T-helper 17 cell (primary cell): ENCODE measurements around the gene GMFB. TPM values are rescaled to one million over a fixed set of nuclear protein-coding genes. Genes with fewer than 3 reads are reported as not detected.
"Not testable (repeated sequence)": the region's sequence is repeated elsewhere in the genome, so short reads cannot be mapped to it uniquely, and the experiment has no call there.

Experiments
- ATAC-seq: fragments of 150-1000 bp; cut with Tn5 transposase; 2 replicates; pipeline ENCODE4 v1.10.0; 2021; ENCODE audit warnings: mild to moderate bottlenecking, moderate library complexity
- DNase-seq, 3 donors: peaks; one replicate each; pipeline versions ENCODE4 v3.0.0 to v3.0.0-alpha.2; 2020 to 2021
- H3K9me3 ChIP-seq: one replicate; pipeline ENCODE4 v1.7.0; 2013; ENCODE audit warnings: low read length, mild to moderate bottlenecking; ENCODE audit not compliant: control insufficient read depth, poor library complexity, severe bottlenecking
- H3K27ac Mint-ChIP-seq: one replicate; pipeline ENCODE4 v1.8.0; 2022; ENCODE audit warnings: mild to moderate bottlenecking, moderate library complexity, mixed read lengths
- H3K27me3 Mint-ChIP-seq: one replicate; pipeline ENCODE4 v1.8.0; 2022; ENCODE audit warnings: mixed read lengths
- H3K36me3 Mint-ChIP-seq: one replicate; pipeline ENCODE4 v1.8.0; 2022; ENCODE audit warnings: low read depth, mixed read lengths
- H3K4me1 Mint-ChIP-seq: one replicate; pipeline ENCODE4 v1.8.0; 2022; ENCODE audit warnings: mild to moderate bottlenecking, mixed read lengths
- H3K4me3 Mint-ChIP-seq: one replicate; pipeline ENCODE4 v1.8.0; 2022; ENCODE audit warnings: mild to moderate bottlenecking, moderate library complexity, mixed read lengths
- total RNA-seq, 4 donors: library from RNA in 2 of 4; stranded (reverse) in 2 of 4; gene quantifications; one replicate each; pipeline ENCODE4 v1.2.3 and lab custom pipeline; 2022 to 2026

GMFB gene
- total RNA-seq, 2 donors from 2014 or later, result 25.4 to 42.5 TPM

DNA sequence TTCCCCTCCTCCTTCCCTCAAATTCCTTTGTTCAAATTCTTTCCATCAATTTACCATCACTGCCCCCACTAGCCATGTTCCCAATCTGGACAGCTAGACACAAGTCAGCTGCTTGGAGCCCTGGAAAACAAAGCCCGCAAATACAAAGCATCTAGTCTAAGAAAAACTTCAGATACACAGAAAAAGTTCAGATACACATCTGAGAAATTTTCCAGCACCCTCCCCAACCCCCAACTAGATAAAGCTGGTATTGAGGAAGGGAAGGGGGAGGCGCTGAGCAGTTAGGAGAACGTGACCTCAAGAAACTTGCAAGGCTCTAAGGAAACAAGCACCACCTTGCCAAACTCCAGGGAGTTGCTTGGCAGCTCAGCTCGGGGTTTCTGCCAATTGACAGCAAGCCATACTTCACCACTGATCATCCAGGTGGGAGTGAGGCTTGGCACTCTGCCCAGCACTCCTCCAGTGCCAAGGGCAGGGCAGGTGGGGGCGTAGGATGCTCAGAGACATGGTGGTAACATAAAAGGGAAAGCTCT, 42.6 kb downstream of the GMFB start:
- ATAC-seq (no peak), DNase-seq (no peak)
- H3K4me3 Mint-ChIP-seq, result no peak overlapping the region
- H3K4me1 Mint-ChIP-seq, result peaks cover 9% of the 10 kb centered on the region
- H3K9me3 ChIP-seq, result no peaks in the 10 kb centered on the region
- H3K36me3 Mint-ChIP-seq, result peaks cover 2% of the 10 kb centered on the region
- peaks cover 32% of the 10 kb centered on the region for H3K27me3 Mint-ChIP-seq
- no peak overlapping the region for H3K27ac Mint-ChIP-seq

DNA sequence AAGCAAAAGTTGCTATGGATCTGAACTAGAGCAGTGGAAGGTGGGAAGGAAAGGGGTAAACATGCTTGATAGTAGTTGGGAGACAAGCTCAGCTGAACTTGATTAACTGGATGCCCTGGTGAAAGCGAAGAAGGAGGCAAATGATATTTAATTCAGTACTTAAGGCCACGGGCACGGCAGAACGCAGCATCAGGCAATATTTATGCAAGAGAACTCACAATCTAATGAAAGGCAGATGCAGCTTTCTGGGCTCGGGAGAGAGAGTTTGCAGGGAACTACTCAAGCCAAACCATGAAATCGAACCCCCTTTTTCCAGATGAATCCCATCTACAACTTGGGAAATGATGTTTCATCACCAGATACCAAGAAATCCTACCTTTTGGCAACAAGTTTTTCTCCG, 44.1 kb downstream of the GMFB start:
- ATAC-seq (no peak), DNase-seq (no peak)
- Mint-ChIP-seq H3K4me3 (no peak overlapping the region), H3K27ac (no peak overlapping the region), H3K27me3 (peaks cover 24% of the 10 kb centered on the region), H3K4me1 (peaks cover 16% of the 10 kb centered on the region), H3K36me3 (peaks cover 2% of the 10 kb centered on the region)
- no peaks in the 10 kb centered on the region for H3K9me3 ChIP-seq

DNA sequence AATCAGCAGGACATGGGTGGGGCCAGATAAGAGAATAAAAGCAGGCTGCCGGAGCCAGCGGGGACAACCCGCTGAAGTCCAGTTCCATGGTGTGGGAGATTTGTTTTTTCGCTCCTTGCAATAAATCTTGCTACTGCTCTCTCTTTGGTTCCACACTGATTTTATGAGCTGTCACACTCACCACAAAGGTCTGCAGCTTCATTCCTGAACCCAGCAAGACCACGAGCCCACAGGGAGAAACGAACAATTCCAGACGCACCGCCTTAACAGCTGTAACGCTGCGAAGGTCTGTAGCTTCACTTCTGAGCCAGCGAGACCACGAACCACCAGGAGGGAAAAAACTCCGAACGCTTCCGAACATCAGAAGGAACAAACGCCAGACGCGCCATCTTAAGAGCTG, 44.8 kb downstream of the GMFB start:
- ATAC-seq (no peak), DNase-seq (no peak)
- no peak overlapping the region for H3K4me3 Mint-ChIP-seq
- peaks cover 16% of the 10 kb centered on the region for H3K4me1 Mint-ChIP-seq
- H3K27ac Mint-ChIP-seq, result no peak overlapping the region
- H3K9me3 ChIP-seq, result no peaks in the 10 kb centered on the region
- peaks cover under 1% of the 10 kb centered on the region for H3K36me3 Mint-ChIP-seq
- peaks cover 20% of the 10 kb centered on the region for H3K27me3 Mint-ChIP-seq

GRCh38 chr14:54442961-54443360, 45.8 kb downstream of the GMFB start:
- not testable (repeated sequence) for ATAC-seq, DNase-seq, H3K36me3 Mint-ChIP-seq, H3K9me3 ChIP-seq, H3K27ac Mint-ChIP-seq, H3K4me3 Mint-ChIP-seq
- Mint-ChIP-seq H3K4me1 (peaks cover 20% of the 10 kb centered on the region), H3K27me3 (peaks cover 12% of the 10 kb centered on the region)

DNA sequence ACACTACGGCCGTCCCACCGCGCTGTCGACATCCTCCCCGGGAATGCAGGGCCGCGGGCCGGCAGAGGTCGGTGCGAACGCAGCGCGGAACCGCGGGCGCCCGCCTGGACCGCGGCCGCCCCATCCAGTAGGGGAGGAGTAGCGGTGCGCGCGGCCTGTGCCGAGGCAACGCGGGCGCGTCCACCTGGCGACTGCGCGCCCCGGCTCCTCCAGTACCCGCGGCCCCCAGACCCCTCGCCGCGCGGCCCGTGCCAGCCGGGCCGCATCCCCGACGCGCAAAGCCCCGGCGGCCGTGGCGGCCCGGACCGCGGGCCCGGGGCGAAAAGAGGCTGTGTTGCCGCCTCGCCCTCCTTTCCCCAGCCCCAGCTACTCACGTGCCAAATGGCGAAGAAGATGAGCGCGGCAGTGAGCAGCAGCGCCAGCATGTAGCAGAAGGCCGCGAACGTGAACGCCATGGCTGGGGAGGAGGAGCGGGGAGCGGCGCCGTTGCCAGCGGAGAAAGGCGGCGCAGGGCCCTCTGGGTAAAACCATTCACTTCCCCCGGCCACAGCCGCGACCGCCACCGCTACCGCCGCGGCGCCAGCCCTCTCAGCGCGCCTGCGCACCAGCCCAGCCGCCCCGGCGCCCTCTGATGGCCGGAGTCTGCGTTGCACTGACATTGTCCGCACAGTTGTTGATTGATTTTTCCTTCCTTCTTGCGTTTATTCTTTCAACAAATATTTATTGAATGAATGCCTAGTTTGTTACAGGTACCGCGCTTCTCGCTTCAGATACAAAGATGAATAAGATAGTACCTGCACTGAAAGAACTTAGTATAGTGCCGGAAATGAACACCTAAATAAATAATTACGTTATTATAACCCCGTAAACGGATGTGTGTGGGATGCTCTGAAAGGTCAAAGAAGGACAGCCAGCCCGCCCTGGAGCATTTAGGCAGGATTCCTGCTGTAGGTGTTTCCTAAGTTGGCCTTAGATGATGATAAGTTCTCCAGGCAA, 47.6 kb downstream of the GMFB start, which contains the start of gene CNIH1:
CNIH1 (minus strand) TSS at position 502 of the 996 bp plus-strand sequence; CDS start at position 455, 47 bp downstream.
- H3K9me3 ChIP-seq, result no peaks in the 10 kb centered on the region
- ATAC-seq (peak; percentile 96), DNase-seq (peak; percentile 91 to 97 (median 92))
- Mint-ChIP-seq H3K4me1 (peaks cover 30% of the 10 kb centered on the region), H3K27me3 (peaks cover 6% of the 10 kb centered on the region), H3K4me3 (peak within 1 kb of the TSS; percentile 91), H3K36me3 (no peaks in the 10 kb centered on the region), H3K27ac (peak within 1 kb of the TSS; percentile 93)

DNA sequence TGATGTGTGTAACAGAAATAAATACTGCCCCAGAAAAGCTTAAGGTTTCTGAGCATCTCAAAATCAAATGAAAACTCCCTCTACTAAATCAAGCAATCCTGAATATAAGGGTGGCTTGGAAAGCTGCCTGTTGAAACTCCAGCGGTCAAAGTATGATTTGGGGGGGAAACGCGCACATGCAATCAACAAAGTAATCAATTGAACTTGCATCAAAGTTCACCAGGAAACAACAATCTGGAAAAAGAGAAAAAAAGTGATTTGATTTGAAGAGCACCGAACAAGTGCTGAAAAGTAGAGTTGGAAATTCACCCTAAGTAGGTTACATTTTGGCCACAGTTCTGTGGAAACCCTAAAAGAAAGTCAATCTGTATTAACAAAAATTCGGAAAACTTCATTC, 48.3 kb downstream of the GMFB start:
- ATAC-seq (no peak), DNase-seq (no peak)
- H3K27me3 Mint-ChIP-seq, result no peaks in the 10 kb centered on the region
- H3K4me1 Mint-ChIP-seq, result peaks cover 35% of the 10 kb centered on the region
- no peaks in the 10 kb centered on the region for H3K9me3 ChIP-seq
- H3K36me3 Mint-ChIP-seq, result no peaks in the 10 kb centered on the region
- peak overlapping the region; percentile 93 for H3K27ac Mint-ChIP-seq
- H3K4me3 Mint-ChIP-seq, result peak overlapping the region; percentile 91

GRCh38 chr14:54440037-54440436, 48.7 kb downstream of the GMFB start:
- Mint-ChIP-seq H3K36me3 (no peaks in the 10 kb centered on the region), H3K27ac (peak overlapping the region; percentile 93), H3K4me3 (peak overlapping the region; percentile 91), H3K27me3 (no peaks in the 10 kb centered on the region), H3K4me1 (peaks cover 39% of the 10 kb centered on the region)
- DNase-seq (no peak), ATAC-seq (no peak)
- no peaks in the 10 kb centered on the region for H3K9me3 ChIP-seq

DNA sequence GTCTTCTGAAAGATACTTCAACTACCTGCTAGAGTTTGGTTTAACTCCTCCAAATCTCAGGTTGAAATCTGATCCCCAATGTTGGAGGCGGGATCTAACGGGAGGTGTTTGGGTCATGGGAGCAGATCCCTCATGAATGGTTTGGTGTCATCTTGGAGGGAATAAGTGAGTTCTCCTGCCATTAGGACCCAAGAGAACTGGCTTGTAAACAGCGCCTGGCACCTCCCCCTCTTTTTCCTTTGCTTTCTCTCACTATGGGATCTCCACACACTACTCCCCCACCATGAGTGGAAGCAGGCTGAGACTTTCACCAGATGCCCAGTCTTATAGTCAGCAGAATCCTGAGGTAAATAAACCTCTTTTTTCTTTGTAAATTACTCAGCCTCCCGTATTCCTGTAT, 50.1 kb downstream of the GMFB start:
- no peaks in the 10 kb centered on the region for H3K36me3 Mint-ChIP-seq
- H3K27ac Mint-ChIP-seq, result no peak overlapping the region
- H3K9me3 ChIP-seq, result no peaks in the 10 kb centered on the region
- H3K27me3 Mint-ChIP-seq, result no peaks in the 10 kb centered on the region
- H3K4me3 Mint-ChIP-seq, result peak overlapping the region; percentile 21
- peaks cover 47% of the 10 kb centered on the region for H3K4me1 Mint-ChIP-seq
- no peak for DNase-seq
- ATAC-seq, result no peak

DNA sequence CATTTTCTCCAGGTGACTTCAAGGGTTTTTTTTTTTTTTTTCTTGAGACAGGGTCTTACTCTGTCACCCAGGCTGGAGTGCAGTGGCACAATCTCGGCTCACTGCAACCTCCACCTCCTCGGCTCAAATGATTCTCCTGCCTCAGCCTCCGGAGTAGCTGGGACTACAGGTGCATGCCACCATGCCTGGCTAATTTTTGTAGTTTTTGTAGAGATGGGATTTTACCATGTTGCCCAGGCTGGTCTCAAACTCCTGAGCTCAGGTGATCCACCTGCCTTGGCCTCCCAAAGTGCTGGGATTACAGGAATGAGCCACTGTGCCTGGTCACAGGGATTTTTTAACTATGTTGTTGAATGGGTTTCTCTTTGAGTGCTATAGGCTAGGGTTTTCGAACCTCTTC, 50.8 kb downstream of the GMFB start:
- H3K27ac Mint-ChIP-seq, H3K9me3 ChIP-seq, DNase-seq, ATAC-seq, H3K4me3 Mint-ChIP-seq, H3K36me3 Mint-ChIP-seq, H3K27me3 Mint-ChIP-seq: not testable (repeated sequence)
- peaks cover 52% of the 10 kb centered on the region for H3K4me1 Mint-ChIP-seq

- Mint-ChIP-seq H3K36me3 (no peaks in the 10 kb centered on the region), H3K27me3 (no peaks in the 10 kb centered on the region), H3K4me3 (peak overlapping the region; percentile 62), H3K4me1 (peaks cover 48% of the 10 kb centered on the region), H3K27ac (peak overlapping the region; percentile 79)
- peak; percentile 21 for ATAC-seq
- H3K9me3 ChIP-seq, result no peaks in the 10 kb centered on the region
- DNase-seq, result no peak
These were observed 53.2 kb downstream of the GMFB start for GRCh38 chr14:54435500-54435981.

DNA sequence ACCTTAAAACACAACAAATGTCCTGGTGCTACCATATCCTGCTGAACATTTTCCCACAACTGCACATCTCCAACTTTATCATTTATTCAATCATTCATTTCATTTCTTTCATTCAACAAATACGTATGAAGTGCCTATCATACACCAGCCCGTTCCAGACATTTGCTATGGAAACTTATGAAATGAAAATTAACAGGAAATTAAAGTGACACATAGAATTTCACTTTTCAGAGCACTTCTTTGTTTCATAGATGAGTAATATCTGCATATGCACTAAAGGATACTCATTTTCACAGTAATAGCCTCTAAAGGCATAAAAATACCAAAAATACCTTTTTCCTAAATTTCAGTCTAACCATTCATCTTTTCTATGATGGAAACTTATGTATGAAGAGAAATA, 60.3 kb downstream of the GMFB start:
- no peak for DNase-seq
- H3K4me1 Mint-ChIP-seq, result peaks cover 12% of the 10 kb centered on the region
- ATAC-seq, result no peak
- no peaks in the 10 kb centered on the region for H3K27me3 Mint-ChIP-seq
- H3K27ac Mint-ChIP-seq, result no peak overlapping the region
- H3K9me3 ChIP-seq, result no peaks in the 10 kb centered on the region
- H3K4me3 Mint-ChIP-seq, result no peak overlapping the region
- peaks cover 5% of the 10 kb centered on the region for H3K36me3 Mint-ChIP-seq

- ATAC-seq (no peak), DNase-seq (no peak)
- Mint-ChIP-seq H3K27me3 (no peaks in the 10 kb centered on the region), H3K4me3 (no peak overlapping the region), H3K36me3 (peaks cover 5% of the 10 kb centered on the region), H3K4me1 (peaks cover 7% of the 10 kb centered on the region), H3K27ac (no peak overlapping the region)
- no peaks in the 10 kb centered on the region for H3K9me3 ChIP-seq
These were observed 60.9 kb downstream of the GMFB start for GRCh38 chr14:54427871-54428270.

GRCh38 chr14:54425537-54426274, 63.1 kb downstream of the GMFB start:
- H3K9me3 ChIP-seq, result no peaks in the 10 kb centered on the region
- ATAC-seq, result no peak
- H3K4me1 Mint-ChIP-seq, result peaks cover 4% of the 10 kb centered on the region
- H3K36me3 Mint-ChIP-seq, result peaks cover 5% of the 10 kb centered on the region
- H3K27me3 Mint-ChIP-seq, result no peaks in the 10 kb centered on the region
- H3K27ac Mint-ChIP-seq, result peak overlapping the region; percentile 14
- H3K4me3 Mint-ChIP-seq, result no peak overlapping the region
- DNase-seq, result no peak
